Jurkat, Clone E6-1 (cell line): ENCODE measurements around the gene DYNC1I1.

Experiments
- DNase-seq: peaks from one replicate; pipeline ENCODE4 v3.0.0-alpha.2; 2011; ENCODE audit warnings: low read depth, low spot score
- H3K4me3 ChIP-seq: 2 replicates; pipeline ENCODE4 v1.5.1; 2011; ENCODE audit warnings: mild to moderate bottlenecking, low read length, control low read depth, moderate library complexity

DYNC1I1 gene

GRCh38 chr7:96090756-96091155 lies 318.4 kb downstream of the DYNC1I1 start:
- no peak for DNase-seq
- no peak overlapping the region for H3K4me3 ChIP-seq

GRCh38 chr7:96093435-96093834 lies 321.1 kb downstream of the DYNC1I1 start:
- H3K4me3 ChIP-seq = no peak overlapping the region
- no peak for DNase-seq

- H3K4me3 ChIP-seq = no peak overlapping the region
- no peak for DNase-seq
Measured at GRCh38 chr7:96097835-96098234, 325.5 kb downstream of the DYNC1I1 start.

- no peak for DNase-seq
- no peak overlapping the region for H3K4me3 ChIP-seq
Measured at GRCh38 chr7:96100737-96101136, 328.4 kb downstream of the DYNC1I1 start.

- no peak for DNase-seq
- H3K4me3 ChIP-seq = no peak overlapping the region
Measured at GRCh38 chr7:96102096-96102811, 329.9 kb downstream of the DYNC1I1 start.

GRCh38 chr7:96104984-96105383 lies 332.6 kb downstream of the DYNC1I1 start:
- H3K4me3 ChIP-seq = no peak overlapping the region
- no peak for DNase-seq

GRCh38 chr7:96111405-96111804 lies 339.1 kb downstream of the DYNC1I1 start:
- DNase-seq = no peak
- H3K4me3 ChIP-seq = no peak overlapping the region

GRCh38 chr7:96114190-96114589 lies 341.8 kb downstream of the DYNC1I1 start:
- H3K4me3 ChIP-seq = no peak overlapping the region
- no peak for DNase-seq

GRCh38 chr7:96116173-96116572 lies 343.8 kb downstream of the DYNC1I1 start:
- no peak overlapping the region for H3K4me3 ChIP-seq
- DNase-seq = no peak

- H3K4me3 ChIP-seq = no peak overlapping the region
- no peak for DNase-seq
Measured at GRCh38 chr7:96118449-96119001, 346.2 kb downstream of the DYNC1I1 start.

- no peak for DNase-seq
- H3K4me3 ChIP-seq = no peak overlapping the region
Measured at GRCh38 chr7:96120445-96121225, 348.3 kb downstream of the DYNC1I1 start.

GRCh38 chr7:96121752-96122151 lies 349.4 kb downstream of the DYNC1I1 start:
- no peak overlapping the region for H3K4me3 ChIP-seq
- no peak for DNase-seq

- DNase-seq = no peak
- H3K4me3 ChIP-seq = no peak overlapping the region
Measured at GRCh38 chr7:96122746-96123145, 350.4 kb downstream of the DYNC1I1 start.

- DNase-seq = no peak
- H3K4me3 ChIP-seq = no peak overlapping the region
Measured at GRCh38 chr7:96126382-96126781, 354.0 kb downstream of the DYNC1I1 start.

GRCh38 chr7:96127746-96128145 lies 355.4 kb downstream of the DYNC1I1 start:
- no peak overlapping the region for H3K4me3 ChIP-seq
- DNase-seq = no peak

- DNase-seq = no peak
- no peak overlapping the region for H3K4me3 ChIP-seq
Measured at GRCh38 chr7:96131525-96131924, 359.2 kb downstream of the DYNC1I1 start.

- DNase-seq = no peak
- H3K4me3 ChIP-seq = no peak overlapping the region
Measured at GRCh38 chr7:96135241-96135640, 362.9 kb downstream of the DYNC1I1 start.

GRCh38 chr7:96136600-96137239 lies 364.4 kb downstream of the DYNC1I1 start:
- no peak for DNase-seq
- H3K4me3 ChIP-seq = no peak overlapping the region

GRCh38 chr7:96143495-96144259 lies 371.3 kb downstream of the DYNC1I1 start:
- no peak overlapping the region for H3K4me3 ChIP-seq
- DNase-seq = no peak
